Stimulated activated CD8-positive, alpha-beta memory T cell treated with anti-CD3 and anti-CD28 coated beads, Interleukin-15, amount 100 ng/mL, for 24 hours (primary cell): ENCODE data around the gene TMEM161A.
"Not testable (repeated sequence)": the region's sequence is repeated elsewhere in the genome, so short reads cannot be mapped to it uniquely, and the experiment has no call there.

Source experiments
- DNase-seq: peaks from one replicate; pipeline ENCODE4 v3.0.0-alpha.2; 2020; ENCODE audit warnings: low read depth

The TMEM161A gene

DNA sequence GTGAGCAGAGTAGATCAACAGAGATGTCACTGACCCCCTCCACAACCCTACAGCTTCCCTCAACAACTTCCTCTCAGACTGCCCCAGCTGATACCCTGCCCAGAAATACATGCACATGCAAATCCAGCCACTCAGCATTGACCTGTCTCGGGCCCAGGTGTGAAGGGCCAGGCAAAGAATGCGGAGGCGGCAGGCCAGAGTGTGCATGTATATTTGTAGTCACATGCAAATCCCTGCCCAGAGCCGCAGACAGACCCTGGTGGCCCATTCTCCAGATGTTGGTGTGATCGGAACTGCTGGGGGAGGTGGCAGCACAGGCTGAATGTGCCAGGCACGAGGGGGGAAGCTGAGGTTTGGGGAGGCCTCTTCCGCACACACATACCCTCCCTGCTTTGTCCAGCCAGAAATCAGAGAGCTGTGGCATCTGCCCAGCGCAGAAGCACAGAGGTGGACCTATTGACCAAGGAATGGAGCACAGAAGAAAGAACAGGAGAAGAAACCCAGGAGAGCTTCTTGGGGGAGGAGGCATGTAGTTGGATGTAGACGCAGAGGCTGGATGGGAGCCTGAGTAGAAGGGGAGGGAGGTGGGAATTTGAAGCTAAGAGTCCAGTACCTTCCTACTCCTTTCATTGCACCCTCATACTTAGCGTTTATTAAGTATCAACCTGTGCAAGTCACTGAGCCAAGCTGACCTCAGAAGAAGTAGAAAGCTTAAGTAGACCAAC lies 17.4 kb upstream of the TMEM161A start:
- DNase-seq, result no peak

DNA sequence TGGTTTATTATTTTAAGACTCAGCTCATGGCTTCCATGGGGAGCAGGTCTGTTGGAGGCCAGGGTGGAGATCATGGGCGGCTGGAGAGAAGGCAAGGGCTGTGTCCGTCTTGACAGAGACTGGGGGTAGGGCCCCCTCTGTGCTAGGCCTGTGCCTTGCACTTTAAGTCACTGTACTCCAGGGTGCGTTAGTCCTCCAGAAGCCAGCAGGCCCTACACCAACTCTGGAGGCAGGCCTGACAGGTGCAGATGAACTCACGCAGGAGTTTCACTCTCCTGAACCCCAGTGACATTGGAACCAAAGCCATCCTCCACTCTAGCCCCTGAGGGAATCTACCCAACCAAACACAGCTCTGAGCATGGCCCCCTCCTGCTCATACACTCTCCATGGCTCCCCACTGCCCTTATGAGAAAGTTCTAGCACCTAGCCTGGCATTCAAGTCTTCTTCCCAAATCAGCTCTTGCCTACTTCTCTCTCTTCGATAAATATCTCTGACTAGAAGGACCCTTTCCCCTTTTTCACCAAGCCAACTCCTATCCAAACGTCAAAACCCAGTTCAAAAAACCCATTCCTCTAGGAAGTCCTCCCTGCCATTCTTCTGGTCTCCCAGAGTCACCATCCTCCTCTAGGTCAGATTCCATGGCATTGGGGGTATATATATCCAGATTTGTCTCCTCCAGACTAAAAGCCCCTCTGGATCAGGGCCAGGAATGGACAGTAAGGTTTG lies 16.7 kb upstream of the TMEM161A start:
- DNase-seq, result no peak

- DNase-seq, result no peak
Observed at GRCh38 chr19:19152668-19153384, 14.5 kb upstream of the TMEM161A start.

- DNase-seq, result no peak
Observed at GRCh38 chr19:19151418-19151817, 13.1 kb upstream of the TMEM161A start.

DNA sequence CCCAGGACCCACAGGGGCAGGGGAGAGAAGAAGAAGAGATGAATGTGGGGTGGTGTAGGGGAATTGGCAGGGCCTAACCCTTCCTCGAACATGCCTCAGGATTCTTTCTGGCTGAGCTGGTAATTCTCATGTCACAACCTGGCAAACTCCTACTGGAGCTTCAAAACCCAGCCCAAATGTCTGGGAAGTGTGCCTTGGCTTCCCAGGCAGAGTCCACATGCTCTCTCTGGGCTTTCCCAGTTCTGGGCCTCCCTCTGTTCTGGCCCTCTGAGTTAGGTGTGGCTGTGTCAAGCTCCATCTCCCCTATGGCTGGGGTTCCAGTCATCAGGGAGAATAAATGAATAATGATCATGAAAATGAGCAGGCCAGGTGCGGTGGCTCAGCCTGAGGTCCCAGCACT lies 11.2 kb upstream of the TMEM161A start:
- DNase-seq, result no peak

- not testable (repeated sequence) for DNase-seq
Observed at GRCh38 chr19:19148504-19148903, 10.2 kb upstream of the TMEM161A start.

- no peak for DNase-seq
Observed at GRCh38 chr19:19147344-19147743, 9.1 kb upstream of the TMEM161A start.

DNA sequence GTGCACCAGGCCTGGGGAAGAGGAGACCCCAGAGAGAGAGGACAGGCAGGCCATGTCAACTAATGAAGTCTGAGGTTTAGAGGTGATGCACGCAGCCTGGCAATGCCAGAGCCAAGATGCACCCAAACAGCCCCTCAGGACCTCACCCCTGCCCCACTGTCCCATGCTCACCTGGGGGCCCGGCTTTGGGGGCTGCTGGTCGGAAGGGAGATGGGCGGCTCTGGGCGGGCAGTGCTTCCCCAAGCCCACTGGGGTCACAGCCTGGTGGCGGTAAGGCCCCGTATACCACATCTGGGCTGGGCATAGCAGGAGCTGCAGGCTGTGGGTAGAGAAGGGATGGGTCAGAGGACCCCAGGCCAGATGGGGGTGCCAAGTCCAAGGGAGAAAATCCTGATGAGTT lies 8.6 kb upstream of the TMEM161A start:
- DNase-seq, result no peak

DNA sequence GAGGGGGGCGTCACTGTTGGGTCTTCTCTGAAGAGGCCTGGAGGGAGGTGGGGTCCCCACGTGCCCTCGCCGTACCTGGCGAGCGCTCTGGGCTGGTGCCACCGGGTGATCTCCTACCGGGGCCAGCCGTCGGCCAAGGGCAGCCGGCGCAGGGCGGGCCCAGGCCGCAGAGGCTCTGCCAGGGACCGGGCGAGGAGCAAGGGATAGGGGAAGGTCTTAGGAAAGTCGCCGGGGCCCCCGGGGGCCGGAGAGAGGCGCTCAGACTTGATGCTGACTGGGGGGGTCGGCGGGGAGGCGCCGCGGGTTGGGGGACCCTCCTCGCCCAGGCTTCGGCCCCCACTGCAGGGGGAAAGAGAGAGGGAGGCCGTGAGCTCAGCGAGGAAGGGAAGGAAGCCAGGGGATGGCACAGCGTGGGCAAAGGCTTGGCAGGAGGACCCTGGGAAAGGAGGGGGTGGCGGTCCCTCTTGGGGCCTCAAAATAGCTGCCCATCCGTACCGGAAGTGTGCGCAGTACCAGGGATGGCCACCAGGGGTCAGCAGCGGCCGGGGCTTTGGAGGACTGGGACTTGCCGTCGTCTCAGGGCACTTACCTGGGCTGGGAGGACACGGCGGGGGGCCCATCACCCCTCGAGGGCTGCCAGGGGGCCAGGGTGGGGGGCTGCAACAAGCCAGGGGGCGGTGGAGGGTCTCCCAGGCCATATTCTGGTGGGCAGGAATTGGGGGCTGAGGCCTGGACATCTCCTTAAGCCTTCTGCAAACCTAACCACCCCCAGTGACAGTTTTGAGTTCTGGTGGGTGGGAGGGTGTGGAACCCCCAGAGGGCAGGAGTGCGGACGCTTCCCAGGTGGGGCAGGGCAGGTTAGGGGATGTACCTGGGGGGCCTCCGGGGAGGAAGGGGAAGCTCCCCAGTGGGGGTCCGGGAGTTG lies 7.7 kb upstream of the TMEM161A start:
- DNase-seq, result peak; percentile 93

DNA sequence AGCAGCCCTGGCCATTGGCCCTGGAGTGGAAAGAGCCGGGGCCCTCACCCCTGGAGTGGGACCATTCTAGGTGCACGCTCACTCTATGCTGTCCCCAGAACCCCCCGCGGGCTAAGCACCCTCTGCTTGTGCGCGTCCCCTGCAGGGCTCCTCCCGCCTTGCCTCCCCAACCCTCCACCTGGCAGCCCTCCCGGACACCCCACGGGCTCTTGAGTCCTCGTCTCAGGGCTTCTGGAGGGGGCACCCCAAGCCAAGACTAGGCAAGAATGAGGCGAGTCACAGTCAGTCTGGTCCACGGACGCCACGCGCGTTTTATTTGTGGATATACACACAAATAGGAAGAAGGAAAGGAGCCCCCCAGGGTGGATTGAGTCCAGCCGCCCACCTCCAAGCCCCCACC lies 7.0 kb upstream of the TMEM161A start:
- no peak for DNase-seq

- no peak for DNase-seq
Observed at GRCh38 chr19:19142347-19142746, 4.1 kb upstream of the TMEM161A start.

DNA sequence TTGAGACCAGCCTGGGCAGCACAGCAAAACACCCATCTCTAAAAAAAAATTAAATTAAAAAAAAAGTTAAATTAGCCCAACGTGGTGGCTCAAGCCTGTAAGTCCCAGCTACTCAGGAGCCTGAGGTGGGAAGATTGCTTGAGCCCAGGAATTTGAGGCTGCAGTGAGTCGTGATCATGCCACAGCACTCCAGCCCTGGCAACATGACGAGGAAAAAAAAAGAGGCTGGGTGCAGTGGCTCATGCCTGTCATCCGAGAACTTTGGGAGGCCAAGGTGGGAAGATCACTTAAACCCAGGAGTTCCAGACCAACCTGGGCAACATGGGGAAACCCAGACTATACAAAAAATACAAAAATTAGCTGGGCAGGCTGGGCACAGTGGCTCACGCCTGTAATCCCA lies 2.2 kb upstream of the TMEM161A start:
- DNase-seq, result no peak

GRCh38 chr19:19139876-19140229 lies 1.6 kb upstream of the TMEM161A start:
- no peak for DNase-seq

- no peak for DNase-seq
Observed at GRCh38 chr19:19137556-19138108, 646 bp downstream of the TMEM161A start.

GRCh38 chr19:19135713-19136112 lies 2.6 kb downstream of the TMEM161A start:
- DNase-seq, result not testable (repeated sequence)

DNA sequence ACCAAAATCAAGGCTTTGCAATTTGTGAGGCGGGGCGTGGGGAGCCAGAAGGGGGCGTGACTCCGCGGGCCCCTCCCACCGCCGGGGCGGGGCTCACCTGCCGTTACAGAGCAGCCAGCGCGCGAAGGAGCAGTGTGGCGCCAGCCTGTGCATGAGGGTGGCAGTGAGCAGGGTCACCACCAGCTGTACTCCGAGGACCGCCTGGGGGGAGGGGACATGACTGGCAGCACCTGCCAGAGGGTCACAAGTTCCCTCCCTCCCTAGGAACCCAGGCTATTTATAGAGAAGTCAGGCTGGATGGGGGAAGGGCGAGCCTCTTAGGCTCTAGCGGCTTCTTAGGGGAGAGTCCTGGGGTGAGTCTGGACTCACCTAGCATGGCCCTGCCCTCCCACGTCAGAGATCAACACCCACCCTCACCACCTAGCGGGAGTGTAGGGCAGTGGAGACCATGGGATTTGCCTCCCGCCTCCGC lies 3.6 kb downstream of the TMEM161A start:
- DNase-seq, result peak; percentile 21

- no peak for DNase-seq
Observed at GRCh38 chr19:19133985-19134384, 4.3 kb downstream of the TMEM161A start.

DNA sequence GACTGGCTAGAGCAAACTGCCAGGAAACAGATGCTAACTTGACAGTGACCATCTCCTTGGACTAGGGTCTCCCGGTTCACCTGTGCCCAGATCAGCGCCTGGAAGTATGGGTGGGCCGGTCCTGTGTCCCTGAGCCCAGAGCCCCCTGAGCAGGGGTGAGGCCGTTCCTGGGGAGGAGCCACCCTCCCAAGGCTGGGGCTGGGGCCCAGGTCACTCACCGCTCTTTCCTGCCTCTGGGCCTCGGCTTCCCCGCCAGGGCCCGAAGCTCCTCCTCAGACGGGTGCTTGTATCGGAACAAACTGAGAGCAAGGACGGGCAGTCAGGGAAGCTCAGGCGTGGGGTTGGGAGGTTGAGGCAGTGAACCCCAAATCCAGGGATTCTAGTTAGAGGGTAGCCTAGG lies 5.4 kb downstream of the TMEM161A start:
- no peak for DNase-seq

DNA sequence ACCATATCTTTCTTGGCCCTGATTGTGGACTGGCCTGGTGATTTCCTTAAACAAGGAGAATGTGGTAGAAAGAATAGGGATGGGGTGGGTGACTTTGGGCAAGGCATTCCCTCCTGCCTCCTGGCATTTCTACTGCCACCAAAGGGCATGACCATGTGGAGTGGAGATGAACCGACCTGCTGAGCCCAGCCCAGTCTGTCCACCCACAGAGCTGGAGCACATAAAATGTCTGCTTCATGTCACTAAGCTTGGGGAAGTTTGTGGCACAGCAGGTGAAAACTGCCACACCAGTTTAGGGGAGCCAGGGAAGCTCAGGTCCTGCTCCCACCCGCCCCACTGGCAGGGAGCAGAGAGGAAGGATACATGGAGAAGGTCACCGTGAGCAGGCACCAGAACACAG lies 6.3 kb downstream of the TMEM161A start:
- DNase-seq, result no peak

DNA sequence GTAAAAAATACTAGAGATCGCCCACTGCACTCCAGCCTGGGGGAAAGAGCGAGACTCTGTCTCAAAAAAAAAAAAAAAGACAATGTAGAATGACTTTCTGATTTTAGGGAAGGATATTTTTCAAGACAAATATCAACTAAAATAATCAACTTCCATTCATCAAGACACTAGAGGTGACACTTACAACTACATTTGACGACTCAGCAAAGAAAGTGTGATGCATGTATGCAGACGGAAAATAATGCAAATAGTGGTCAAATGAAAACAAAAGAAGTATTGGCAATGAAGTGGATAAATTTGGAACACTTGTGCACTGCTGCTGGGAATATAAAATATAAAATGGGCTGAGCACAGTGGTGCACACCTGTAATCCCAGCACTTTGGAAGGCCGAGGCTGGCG lies 12.2 kb downstream of the TMEM161A start:
- no peak for DNase-seq

DNA sequence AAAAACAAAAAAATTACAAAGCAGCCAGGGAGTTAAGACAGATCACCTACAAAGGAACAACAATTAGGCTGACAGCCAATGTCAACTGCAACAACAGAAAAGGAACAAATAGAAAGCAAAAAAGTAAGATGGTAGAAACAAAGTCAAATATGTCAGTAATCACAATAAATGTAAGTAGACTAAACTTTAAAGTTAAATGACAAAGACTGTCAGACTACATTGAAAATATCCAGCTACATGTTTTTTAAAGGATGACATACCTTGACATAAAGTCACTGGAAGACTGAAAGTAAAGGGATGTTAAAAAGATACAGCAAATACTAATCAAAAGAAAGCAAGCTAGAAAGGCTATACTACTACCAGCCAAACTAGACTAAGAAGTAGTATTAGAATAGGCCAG lies 14.9 kb downstream of the TMEM161A start:
- no peak for DNase-seq

GRCh38 chr19:19122902-19123301 lies 15.4 kb downstream of the TMEM161A start:
- DNase-seq, result no peak
